Fibroblast of the aortic adventitia (primary cell): Measurements from ENCODE around the gene ENG. TPM values are rescaled to one million over a fixed set of nuclear protein-coding genes. Genes with fewer than 3 reads are reported as not detected.

ENCODE experiments used
- DNase-seq: peaks from one replicate; pipeline ENCODE4 v3.0.0-alpha.2; 2010; ENCODE audit warnings: low read depth
- H3K4me3 ChIP-seq: 2 replicates; pipeline ENCODE4 v1.5.1; 2011; ENCODE audit warnings: low read depth, mild to moderate bottlenecking, control low read depth, low read length, moderate library complexity
- total RNA-seq: library from RNA; depleted of rRNA; stranded (reverse); fragments of >200 nt; gene quantifications from 2 replicates; pipeline ENCODE4 v1.2.3, GENCODE V29; 2012; ENCODE audit warnings: low replicate concordance
- TF ChIP-seq, protein P1 (sequence below): IDR thresholded peaks from 2 replicates; pipeline ENCODE4 v1.5.1; 2011; ENCODE audit warnings: mild to moderate bottlenecking, low read length, control low read depth, inconsistent platforms; ENCODE audit not compliant: insufficient read depth

The ENG gene
- total RNA-seq, 1 donor: 62.0 TPM

DNA sequence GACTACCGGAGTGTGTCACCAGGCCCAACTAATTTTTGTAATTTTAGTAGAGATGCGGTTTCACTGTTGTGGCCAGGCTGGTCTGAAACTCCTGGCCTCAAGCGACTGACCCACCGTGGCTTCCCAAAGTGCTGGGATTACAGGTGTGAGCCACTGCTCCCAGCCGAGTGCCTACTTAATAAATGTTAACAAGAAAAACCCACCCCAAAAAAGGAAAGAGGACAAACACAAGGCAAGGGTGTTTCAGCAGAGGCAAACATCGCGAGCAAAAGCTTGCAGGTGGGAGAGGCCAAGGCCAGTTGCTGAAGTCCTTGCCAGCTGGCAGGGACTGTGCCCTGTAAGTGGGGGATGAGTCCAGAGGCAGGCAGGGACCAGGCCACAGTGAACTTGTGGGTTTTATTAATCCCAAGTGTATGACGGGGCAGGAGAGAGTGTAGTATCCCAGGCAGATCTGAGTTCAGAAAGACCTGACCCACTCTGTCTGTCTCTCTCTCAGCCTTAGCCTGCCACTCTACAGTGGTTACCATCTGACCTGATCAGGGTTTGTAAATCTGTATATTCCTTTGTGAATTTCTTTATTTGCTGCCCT is 58.1 kb downstream of the ENG start:
- TF ChIP-seq, protein P1, sequence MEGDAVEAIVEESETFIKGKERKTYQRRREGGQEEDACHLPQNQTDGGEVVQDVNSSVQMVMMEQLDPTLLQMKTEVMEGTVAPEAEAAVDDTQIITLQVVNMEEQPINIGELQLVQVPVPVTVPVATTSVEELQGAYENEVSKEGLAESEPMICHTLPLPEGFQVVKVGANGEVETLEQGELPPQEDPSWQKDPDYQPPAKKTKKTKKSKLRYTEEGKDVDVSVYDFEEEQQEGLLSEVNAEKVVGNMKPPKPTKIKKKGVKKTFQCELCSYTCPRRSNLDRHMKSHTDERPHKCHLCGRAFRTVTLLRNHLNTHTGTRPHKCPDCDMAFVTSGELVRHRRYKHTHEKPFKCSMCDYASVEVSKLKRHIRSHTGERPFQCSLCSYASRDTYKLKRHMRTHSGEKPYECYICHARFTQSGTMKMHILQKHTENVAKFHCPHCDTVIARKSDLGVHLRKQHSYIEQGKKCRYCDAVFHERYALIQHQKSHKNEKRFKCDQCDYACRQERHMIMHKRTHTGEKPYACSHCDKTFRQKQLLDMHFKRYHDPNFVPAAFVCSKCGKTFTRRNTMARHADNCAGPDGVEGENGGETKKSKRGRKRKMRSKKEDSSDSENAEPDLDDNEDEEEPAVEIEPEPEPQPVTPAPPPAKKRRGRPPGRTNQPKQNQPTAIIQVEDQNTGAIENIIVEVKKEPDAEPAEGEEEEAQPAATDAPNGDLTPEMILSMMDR: no peak
- no peak overlapping the region for H3K4me3 ChIP-seq
- DNase-seq: peak; percentile 52

DNA sequence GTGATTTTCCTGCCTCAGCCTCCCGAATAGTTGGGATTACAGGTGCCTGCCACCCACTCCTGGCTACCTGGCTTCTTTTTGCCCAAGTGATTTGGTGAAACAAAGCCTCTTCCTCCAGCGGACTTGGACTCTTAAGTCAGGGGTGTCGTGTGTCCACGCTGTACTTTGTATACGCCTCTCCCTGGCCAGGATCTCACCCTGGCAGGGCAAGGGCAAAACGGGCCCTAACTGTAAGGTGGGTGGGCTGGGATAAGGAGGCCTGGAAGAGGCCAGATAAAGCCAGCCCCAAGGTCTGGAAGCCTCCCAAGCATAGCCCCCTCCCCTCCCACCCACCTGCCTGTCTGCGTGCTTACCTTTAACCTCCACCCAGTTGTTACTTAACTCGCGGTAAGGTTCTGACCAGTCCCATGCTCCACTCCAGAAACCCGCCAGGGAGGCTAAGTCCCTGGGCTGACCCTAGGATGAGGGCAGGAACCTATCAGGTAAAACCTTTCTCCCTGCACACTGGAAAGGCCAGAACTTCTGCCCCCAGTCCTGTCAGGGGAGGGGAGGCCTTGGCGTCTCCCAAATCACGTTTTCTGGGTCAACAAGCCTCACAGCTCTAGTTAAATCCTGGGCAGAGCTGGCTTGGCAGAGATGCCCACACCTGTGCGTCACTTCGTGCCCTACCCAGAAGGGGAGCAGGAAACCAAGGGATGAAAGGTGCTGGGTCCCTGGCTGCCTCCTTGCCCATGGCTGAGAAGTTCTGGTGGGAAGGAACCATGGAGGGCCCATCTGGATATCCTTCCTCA is 60.3 kb downstream of the ENG start:
- no peak for DNase-seq
- no peak overlapping the region for H3K4me3 ChIP-seq
- TF ChIP-seq, protein P1: no peak

DNA sequence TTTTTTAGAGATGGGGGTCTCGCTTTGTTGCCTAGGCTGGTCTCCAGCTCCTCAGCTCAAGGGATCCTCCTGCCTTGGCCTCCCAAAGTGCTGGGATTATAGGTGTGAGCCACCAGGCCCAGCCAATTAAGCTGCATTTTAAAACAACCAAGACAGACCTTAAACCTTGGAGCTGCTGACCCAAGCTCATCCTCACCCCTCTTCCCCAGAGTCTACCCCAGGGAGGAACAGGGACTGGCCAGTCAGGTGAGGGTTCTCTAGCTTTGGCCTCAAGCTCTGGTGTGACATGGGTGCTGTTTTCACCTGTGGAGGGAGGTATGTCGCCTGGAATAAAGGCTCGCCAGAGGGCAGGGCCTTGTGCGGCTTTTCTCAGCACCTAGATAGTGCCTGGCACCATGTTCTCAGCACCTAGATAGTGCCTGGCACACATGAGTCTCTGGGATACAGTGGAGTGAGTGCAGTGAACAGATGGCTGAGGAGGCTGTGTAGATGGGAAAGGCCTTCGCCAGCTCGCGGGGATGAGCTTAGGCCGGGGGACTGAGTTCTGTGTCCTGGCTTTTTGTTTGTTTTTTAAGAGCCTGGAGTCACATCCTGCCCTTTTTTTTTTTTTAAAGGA is 61.3 kb downstream of the ENG start:
- DNase-seq: no peak
- TF ChIP-seq, protein P1: no peak
- H3K4me3 ChIP-seq: no peak overlapping the region

DNA sequence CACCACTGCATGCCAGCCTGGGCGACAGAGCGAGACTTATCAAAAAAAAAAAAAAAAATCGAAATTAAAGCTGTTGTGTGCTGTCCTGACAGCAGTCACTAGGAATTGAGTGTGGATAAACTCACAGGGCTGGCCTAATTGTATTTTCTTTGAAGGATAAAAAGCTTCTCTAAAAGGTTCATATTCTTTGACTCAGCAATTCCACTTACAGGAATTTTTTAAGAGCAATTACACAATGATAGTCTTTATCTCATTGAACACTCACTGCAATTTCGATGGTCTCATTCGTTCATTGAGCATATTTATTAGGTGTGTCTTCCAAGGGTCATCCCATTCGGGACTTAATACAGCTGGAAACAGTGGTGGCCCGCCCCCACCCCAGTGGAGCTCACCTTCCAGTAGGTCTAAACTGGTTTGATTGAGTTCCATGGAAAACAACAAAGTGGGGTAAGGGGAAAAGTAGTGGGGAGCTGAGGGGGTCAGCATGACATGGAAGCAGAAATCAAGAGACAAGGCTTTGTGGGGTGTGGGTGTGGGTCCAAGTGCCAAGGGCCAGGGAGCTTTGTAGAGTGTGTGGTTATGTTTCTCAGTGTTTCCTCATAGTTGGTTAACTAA is 61.9 kb downstream of the ENG start:
- no peak overlapping the region for H3K4me3 ChIP-seq
- no peak for DNase-seq
- TF ChIP-seq, protein P1: no peak

DNA sequence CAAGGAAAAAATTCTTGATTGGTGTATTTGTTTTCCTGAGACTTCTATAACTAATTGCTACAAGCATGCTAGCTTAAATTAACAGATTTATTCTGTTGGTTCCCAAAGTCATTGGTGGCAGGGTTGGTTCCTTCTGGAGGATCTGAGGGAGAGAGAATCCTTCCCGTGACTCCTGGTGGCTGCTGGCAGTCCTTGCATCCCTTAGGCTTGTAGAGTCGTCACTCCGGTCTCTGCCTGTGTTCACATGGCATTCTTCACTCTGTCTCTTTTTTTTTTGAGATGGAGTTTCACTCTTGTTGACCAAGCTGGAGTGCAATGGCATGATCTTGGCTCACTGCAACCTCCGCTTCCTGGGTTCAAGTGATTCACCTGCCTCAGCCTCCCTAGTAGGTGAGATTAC is 63.4 kb downstream of the ENG start:
- TF ChIP-seq, protein P1: no peak
- H3K4me3 ChIP-seq: no peak overlapping the region
- no peak for DNase-seq

DNA sequence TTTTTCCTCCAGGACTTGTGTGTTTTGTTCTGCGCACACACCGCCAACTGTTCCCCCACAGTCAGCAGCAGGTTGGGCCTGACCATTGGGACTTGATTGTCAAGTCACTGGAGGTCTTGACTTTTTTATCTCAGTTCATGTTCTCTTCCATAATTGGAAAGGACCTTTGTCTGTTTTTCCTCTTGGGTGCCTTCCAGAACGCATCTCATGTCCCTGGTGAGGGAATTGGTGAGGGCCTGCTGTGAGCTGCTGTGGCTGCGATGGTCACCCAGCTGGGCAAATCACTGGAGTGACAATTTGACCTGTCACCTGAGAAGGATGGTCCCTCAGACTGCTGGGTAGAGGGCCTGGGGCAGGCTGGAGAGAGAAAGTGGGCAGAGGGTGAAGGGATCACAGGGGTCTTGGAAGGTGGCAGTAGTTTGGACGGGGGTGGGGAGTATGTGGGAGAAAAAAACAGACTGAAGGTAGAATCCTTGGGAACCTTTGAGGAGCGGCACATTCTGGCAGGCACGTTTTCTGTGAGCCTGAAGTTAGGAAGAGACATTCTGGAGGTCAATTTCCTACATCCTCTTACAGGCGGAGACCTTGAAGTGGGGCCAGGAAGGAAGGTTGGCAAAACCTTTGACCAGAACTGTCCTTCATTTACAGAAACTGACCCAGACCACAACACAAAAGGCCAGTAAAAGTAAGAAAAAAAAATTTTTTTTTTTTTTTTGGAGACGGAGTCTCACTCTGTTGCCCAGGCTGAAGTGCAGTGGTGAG is 64.2 kb downstream of the ENG start:
- TF ChIP-seq, protein P1: no peak
- no peak for DNase-seq
- no peak overlapping the region for H3K4me3 ChIP-seq
